SK-N-MC (cell line): Measurements from ENCODE around the gene DCBLD2.

Experiments used
- DNase-seq: peaks from one replicate; pipeline ENCODE4 v3.0.0-alpha.2; 2011; ENCODE audit warnings: low read depth, low spot score
- H3K27ac ChIP-seq: fragments of 200-600 bp; sonication (generic); 2 replicates; pipeline ENCODE4 v1.5.1; 2016; ENCODE audit warnings: mixed run types
- H3K36me3 ChIP-seq: fragments of 200-600 bp; sonication (generic); 2 replicates; pipeline ENCODE4 v1.6.1; 2017; ENCODE audit warnings: antibody characterized with exemption, low read length, mixed read lengths; ENCODE audit not compliant: insufficient read depth
- H3K4me3 ChIP-seq: fragments of 200-600 bp; sonication (generic); 2 replicates; pipeline ENCODE4 v1.5.1; 2016
- H3K9ac ChIP-seq: fragments of 200-600 bp; sonication (generic); 2 replicates; pipeline ENCODE4 v1.8.0; 2017; ENCODE audit warnings: mixed run types, mixed read lengths; ENCODE audit not compliant: insufficient read length
- H3K9me3 ChIP-seq: fragments of 200-600 bp; sonication (generic); 2 replicates; pipeline ENCODE4 v1.6.1; 2017; ENCODE audit warnings: low read depth, mild to moderate bottlenecking, antibody characterized with exemption, low read length, moderate library complexity, mixed read lengths
- EZH2 ChIP-seq: fragments of 200-600 bp; sonication (generic); IDR thresholded peaks from one replicate; pipeline ENCODE4 v1.6.1; 2017; ENCODE audit warnings: antibody characterized with exemption
- FOXP2 ChIP-seq: optimal IDR thresholded peaks from 2 replicates; pipeline ENCODE3; 2011; ENCODE audit warnings: mild to moderate bottlenecking, moderate library complexity; ENCODE audit not compliant: insufficient read depth; ENCODE audit errors: extremely low read length, control extremely low read depth
- POLR2AphosphoS5 ChIP-seq: IDR thresholded peaks from 2 replicates; pipeline ENCODE4 v1.6.1; 2012; ENCODE audit warnings: mild to moderate bottlenecking, low read depth, low read length, borderline replicate concordance

The DCBLD2 gene, protein sequence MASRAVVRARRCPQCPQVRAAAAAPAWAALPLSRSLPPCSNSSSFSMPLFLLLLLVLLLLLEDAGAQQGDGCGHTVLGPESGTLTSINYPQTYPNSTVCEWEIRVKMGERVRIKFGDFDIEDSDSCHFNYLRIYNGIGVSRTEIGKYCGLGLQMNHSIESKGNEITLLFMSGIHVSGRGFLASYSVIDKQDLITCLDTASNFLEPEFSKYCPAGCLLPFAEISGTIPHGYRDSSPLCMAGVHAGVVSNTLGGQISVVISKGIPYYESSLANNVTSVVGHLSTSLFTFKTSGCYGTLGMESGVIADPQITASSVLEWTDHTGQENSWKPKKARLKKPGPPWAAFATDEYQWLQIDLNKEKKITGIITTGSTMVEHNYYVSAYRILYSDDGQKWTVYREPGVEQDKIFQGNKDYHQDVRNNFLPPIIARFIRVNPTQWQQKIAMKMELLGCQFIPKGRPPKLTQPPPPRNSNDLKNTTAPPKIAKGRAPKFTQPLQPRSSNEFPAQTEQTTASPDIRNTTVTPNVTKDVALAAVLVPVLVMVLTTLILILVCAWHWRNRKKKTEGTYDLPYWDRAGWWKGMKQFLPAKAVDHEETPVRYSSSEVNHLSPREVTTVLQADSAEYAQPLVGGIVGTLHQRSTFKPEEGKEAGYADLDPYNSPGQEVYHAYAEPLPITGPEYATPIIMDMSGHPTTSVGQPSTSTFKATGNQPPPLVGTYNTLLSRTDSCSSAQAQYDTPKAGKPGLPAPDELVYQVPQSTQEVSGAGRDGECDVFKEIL

GRCh38 chr3:98901392-98902350 is at the start of gene DCBLD2:
Gene DCBLD2 (minus strand): TSS chr3:98901695. CDS start chr3:98901326, 369 bp downstream.
- H3K4me3 ChIP-seq = peak within 1 kb of the TSS; percentile 93
- H3K27ac ChIP-seq = peak within 1 kb of the TSS; percentile 80
- DNase-seq = peak; percentile 91
- TF ChIP-seq POLR2AphosphoS5 (peak; percentile 84; the same call in 1 of the 2 replicates), FOXP2 (no peak)
- no peaks in the 10 kb centered on the region for H3K36me3 ChIP-seq
- no peaks in the 10 kb centered on the region for H3K9me3 ChIP-seq
- H3K9ac ChIP-seq = peak within 1 kb of the TSS; percentile 86

DNA sequence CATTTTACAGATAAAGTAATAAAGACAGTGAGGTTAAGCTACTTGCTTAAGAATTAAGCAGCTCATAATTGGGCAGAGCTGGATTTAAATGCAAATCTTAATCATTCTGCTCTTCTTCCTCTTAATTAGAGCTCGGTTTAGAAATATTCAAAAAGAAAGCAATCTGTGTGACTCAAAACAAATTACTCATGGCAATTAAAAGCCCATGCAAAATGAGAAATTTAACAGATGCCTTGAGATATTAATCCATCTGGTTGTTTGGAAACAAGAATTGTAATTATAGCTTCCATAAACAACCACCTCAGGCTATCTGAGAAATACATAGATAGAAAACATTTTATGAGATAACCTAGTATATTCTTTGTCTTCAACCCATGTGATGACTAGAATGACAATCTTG is 44.2 kb upstream of the DCBLD2 start:
- TF ChIP-seq FOXP2 = no peak
- no peak for TF ChIP-seq EZH2
- no peak for TF ChIP-seq POLR2AphosphoS5

GRCh38 chr3:98945101-98945524 is 43.6 kb upstream of the DCBLD2 start:
- no peak overlapping the region for H3K4me3 ChIP-seq
- H3K9ac ChIP-seq = no peak overlapping the region
- H3K36me3 ChIP-seq = no peaks in the 10 kb centered on the region
- no peak for DNase-seq
- no peak overlapping the region for H3K27ac ChIP-seq
- no peak for TF ChIP-seq EZH2
- H3K9me3 ChIP-seq = no peaks in the 10 kb centered on the region

More for the DNA sequence above, 44.2 kb upstream of the DCBLD2 start:
- Histone ChIP-seq H3K36me3 (no peaks in the 10 kb centered on the region), H3K9me3 (no peaks in the 10 kb centered on the region), H3K9ac (no peak overlapping the region), H3K27ac (no peak overlapping the region), H3K4me3 (no peak overlapping the region)
- DNase-seq = no peak

GRCh38 chr3:98930413-98930812 is 28.9 kb upstream of the DCBLD2 start:
- Histone ChIP-seq H3K9me3 (0 out of 2 replicates have a peak, but pooled peaks cover 3% of the 10 kb centered on the region), H3K9ac (no peak overlapping the region), H3K27ac (no peak overlapping the region), H3K36me3 (no peaks in the 10 kb centered on the region), H3K4me3 (no peak overlapping the region)
- DNase-seq = no peak
- no peak for TF ChIP-seq EZH2
- TF ChIP-seq FOXP2 = no peak
- no peak for TF ChIP-seq POLR2AphosphoS5

GRCh38 chr3:98921957-98922356 is 20.5 kb upstream of the DCBLD2 start:
- Histone ChIP-seq H3K9me3 (no peaks in the 10 kb centered on the region), H3K27ac (no peak overlapping the region), H3K9ac (no peak overlapping the region), H3K4me3 (no peak overlapping the region), H3K36me3 (no peaks in the 10 kb centered on the region)
- DNase-seq = no peak
- no peak for TF ChIP-seq POLR2AphosphoS5
- no peak for TF ChIP-seq FOXP2
- no peak for TF ChIP-seq EZH2

DNA sequence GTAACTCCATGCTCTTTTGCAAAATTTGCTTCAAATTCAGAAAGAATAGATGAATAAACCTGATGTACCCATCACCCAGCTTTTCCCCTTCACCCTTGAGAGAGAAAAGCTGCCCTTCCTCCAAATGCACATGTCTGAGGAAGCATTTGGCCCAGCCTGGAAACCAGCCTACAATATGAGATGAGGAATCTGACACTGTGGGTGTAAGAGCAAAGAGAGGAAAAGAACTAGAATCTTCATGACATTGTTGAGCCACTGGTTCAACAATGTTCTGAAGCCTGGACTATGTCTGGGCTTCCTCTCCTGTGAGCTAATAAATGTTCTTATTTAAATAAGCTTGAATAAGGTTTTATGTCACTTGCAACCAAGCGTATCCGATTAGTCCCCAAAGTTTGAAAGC is 18.7 kb upstream of the DCBLD2 start:
- Histone ChIP-seq H3K9ac (no peak overlapping the region), H3K27ac (no peak overlapping the region), H3K4me3 (no peak overlapping the region), H3K9me3 (no peaks in the 10 kb centered on the region), H3K36me3 (no peaks in the 10 kb centered on the region)
- TF ChIP-seq FOXP2 = no peak
- no peak for TF ChIP-seq EZH2
- no peak for TF ChIP-seq POLR2AphosphoS5
- DNase-seq = no peak

GRCh38 chr3:98918586-98918985 is 17.1 kb upstream of the DCBLD2 start:
- no peak overlapping the region for H3K4me3 ChIP-seq
- DNase-seq = no peak
- H3K9ac ChIP-seq = no peak overlapping the region
- H3K36me3 ChIP-seq = no peaks in the 10 kb centered on the region
- no peak for TF ChIP-seq EZH2
- TF ChIP-seq FOXP2 = no peak
- no peak for TF ChIP-seq POLR2AphosphoS5
- no peak overlapping the region for H3K27ac ChIP-seq
- no peaks in the 10 kb centered on the region for H3K9me3 ChIP-seq

DNA sequence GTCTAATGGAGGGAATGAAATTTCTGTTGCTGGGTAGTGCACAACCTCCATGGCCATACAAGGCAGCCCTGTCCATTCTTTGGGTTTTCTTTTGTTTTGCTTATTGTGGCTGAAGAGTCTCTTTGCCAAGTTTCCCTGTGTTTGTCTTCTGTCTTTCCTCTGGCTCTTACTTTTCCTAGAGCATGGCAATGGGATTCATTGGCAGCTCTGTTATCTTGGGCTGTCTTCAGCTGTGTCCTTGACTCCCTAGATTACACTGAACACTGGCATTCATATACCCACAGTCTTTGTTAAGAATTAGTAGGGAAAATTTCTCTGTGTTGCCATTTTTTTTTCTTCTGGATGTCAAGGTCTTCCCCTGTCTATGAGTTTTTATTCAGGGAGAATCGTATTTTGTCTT is 16.1 kb upstream of the DCBLD2 start:
- no peaks in the 10 kb centered on the region for H3K36me3 ChIP-seq
- no peak overlapping the region for H3K4me3 ChIP-seq
- H3K9ac ChIP-seq = no peak overlapping the region
- no peak for DNase-seq
- H3K27ac ChIP-seq = no peak overlapping the region
- H3K9me3 ChIP-seq = no peaks in the 10 kb centered on the region
- no peak for TF ChIP-seq EZH2
- no peak for TF ChIP-seq POLR2AphosphoS5
- no peak for TF ChIP-seq FOXP2
